NCI-H187 (cell line): Measurements from ENCODE around the gene CUX1.
"Not testable (repeated sequence)": the region's sequence is repeated elsewhere in the genome, so short reads cannot be mapped to it uniquely, and the experiment has no call there.

Experiments
- DNase-seq, 2 experiments: peaks; one replicate each; lab custom pipeline; 2025; lab: John Stamatoyannopoulos, UW

The CUX1 gene

GRCh38 chr7:102146122-102146521, 328.7 kb downstream of the CUX1 start:
- DNase-seq, result no peak

DNA sequence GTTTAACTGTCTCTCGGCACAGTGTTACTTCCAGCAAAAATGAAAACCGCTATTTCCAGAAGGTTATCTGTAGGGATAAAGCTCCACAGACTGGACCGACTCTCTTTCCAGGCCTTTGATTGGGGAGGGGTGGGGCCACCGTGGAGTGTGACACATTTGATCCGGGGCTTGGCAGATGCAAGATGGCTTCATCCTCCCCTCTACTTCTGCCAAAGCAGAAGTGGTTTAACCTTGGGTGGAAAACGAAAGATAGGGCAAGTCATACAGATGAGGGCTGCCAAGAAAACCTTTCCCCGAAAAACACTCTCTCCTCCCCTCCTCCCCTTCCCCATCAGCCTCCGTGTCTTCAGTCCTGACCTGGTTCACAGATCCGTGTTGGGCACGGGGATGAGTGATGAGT, 329.6 kb downstream of the CUX1 start:
- no peak for DNase-seq

GRCh38 chr7:102148799-102149198, 331.4 kb downstream of the CUX1 start:
- DNase-seq, result no peak

DNA sequence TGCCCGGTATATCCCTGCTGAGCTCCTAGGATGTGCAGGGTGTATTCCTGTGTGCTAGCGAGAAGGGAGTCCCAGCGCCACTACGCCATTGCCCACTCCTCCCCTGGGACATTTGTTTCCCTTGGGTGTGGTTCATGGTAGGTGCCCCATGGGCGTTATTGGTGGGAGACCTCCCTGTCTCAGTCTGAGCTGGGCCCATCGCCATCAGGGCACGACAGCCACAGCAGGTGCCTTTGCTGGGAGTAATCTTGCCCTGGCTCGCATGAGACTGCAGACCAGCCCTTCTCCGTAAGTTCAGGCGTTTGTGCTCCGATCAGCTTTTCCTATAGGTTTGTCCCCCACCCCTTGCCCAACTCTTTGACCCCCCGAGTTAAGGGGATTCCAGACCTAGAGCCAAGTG, 332.0 kb downstream of the CUX1 start:
- DNase-seq, result no peak

- no peak for DNase-seq
These were observed 332.8 kb downstream of the CUX1 start for GRCh38 chr7:102150266-102150665.

DNA sequence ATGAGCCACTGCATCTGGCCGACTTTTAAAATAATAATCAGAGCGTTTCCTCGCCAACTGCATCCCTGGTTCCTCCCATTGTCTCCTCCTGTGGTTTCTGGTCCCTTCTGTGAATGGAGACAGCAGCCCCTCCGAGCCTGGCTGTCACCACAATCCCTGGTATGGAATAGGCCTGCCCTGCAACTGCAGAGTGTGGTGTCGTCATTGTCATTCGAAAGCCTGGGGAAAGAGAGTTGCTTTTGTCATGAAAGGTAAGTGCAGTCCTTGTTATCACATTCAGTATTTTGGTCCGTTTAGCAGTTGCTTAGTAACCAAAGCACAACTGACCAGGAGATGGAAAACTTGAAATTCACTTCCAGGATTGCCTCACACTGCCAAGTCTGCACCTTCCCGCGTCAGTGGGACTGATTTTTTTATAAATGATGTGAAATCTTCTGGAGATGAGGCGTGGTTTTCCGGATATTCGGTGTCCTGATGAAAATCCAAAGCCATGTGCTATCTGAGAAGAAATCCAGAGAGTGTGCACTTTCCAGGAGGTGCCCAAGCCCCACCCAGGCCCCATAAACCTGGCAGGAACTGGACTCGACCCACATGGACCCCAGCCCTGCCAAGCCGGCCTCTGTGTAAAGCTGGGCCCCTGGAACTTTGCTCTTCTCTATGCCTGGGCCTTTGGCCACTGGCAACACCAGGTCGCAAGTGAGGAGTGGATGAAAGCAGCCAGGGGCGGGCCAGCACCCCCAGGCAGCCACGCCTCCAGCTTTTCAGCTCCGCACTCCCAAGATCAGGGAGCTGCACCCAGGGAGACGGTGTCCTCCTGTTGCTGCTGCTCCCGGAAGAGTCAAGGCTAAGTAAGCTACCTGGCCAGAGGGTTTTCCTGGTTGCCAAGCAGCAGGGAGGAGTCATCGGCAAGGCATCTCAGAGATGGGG, 335.5 kb downstream of the CUX1 start:
- DNase-seq, result no peak

DNA sequence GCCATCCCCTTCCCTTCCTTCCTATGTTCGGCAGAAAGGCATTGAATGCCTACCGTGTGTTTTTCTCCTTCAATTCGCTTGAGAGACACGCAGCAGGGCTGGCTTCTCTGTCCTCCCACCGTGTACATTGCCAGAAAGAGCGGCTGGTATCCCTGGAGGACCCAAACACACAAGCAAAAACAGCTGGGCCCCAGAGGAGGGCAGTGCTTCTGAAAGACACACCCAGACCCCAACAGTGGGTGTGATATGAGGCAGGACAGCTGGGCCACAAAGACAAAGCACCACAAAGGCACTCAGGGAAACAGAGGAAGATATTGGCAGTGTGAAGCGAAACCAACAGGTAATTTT, 336.1 kb downstream of the CUX1 start:
- no peak for DNase-seq

DNA sequence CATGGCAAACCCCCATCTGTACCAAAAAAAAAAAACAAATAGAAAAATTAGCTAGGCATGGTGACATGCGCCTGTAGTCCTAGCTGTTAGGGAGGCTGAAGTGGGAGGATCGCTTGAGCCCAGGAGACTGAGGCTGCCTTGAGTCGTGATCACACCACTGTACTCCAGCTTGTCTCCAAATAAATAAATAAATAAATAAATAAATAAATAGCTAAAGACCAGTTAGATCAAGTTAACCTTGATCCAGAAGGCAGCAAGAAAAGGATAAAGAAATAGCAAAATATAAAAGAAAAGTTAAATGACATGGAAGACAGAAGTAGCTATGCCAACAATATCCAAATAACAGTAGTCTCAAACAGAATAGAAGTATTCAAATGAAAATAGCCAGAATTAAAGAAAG, 337.0 kb downstream of the CUX1 start:
- DNase-seq, result no peak

GRCh38 chr7:102155821-102156441, 338.5 kb downstream of the CUX1 start:
- DNase-seq, result no peak

DNA sequence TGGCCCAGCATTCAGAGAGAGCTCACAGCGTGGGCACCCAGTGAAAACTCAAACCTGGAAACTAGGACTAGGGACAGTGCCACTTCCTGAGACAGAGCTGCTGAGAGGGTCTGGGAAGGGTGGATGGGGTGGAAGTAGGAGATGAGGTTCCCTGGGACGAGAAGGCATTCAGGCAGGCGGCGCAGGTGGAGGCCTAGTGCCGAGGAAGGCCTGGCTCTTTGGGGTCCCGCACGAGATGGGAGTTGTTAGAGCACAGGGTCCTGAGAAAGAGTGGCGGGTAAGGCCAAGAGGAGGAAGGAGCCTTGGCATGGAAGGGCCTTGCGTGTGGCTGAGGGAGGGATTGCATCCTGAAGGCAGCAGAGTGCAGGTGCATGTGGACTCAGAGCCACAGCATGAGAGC, 339.4 kb downstream of the CUX1 start:
- no peak for DNase-seq

GRCh38 chr7:102165136-102165535, 347.7 kb downstream of the CUX1 start:
- DNase-seq, result no peak

DNA sequence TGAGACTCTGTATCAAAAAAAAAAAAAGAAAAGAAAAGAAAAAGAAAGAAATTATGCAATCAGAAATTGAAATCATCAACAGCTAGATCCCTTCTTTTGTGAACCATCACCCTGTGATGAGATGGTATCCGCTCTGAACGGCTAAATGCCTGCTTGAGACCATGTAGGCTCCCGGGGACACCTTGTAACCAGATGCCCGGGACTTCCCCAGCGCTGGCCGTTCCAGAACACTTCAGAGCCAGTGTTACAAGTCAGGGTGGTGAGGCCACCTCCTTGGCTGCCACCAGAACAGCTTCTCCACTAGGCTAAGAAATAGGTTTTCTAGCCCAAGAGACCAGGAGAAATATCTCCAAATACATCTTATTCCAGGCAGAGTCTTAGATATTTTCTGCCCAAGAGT, 349.8 kb downstream of the CUX1 start:
- no peak for DNase-seq

GRCh38 chr7:102169651-102170392, 352.4 kb downstream of the CUX1 start:
- no peak for DNase-seq

DNA sequence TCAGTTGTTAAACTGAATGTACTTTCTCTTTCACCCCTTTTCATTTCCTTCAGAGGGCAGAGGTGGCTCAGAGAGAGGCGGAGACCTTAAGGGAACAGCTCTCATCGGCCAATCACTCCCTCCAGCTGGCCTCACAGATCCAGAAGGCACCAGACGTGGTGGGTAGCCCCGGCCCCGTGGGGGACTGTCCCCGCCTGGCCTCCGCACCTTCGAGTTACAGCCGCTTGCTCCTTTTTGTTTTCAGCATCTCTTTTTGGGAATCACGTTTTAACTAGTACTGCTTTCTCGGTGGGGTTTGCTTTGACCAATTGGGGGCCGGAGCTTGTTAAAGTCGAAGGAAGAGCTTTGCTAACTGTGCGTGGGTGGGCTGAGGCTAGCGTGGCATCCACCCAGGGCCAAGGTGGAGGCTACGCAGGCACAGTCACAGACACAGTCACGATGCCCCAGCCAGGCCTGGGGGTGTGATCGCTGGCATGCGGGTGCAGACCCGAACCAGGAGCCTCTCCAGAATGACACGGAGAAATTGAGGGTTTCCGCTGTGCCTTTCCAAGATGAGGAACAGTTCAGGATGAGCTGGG, 353.1 kb downstream of the CUX1 start:
- no peak for DNase-seq

DNA sequence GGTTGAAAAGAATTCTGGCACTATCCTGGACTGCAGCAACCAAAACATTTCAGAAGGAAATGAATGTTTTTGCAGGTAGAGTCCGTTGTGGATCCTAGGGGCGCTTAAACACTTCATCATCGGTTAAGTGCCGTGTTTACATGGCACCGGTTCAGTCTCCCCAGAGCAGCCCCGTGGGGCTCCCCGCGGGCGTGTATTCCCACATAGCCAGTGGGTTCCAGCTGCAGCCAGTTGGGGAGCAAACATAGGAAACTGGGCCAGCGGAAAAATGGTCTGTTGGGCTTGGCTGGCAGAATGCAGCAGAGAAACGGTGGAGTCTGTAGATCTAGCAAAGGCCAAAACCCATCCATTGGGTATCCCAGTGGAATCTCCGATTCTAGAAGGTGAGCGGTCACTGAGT, 356.2 kb downstream of the CUX1 start:
- DNase-seq, result no peak

GRCh38 chr7:102175423-102176170, 358.2 kb downstream of the CUX1 start:
- DNase-seq, result no peak

DNA sequence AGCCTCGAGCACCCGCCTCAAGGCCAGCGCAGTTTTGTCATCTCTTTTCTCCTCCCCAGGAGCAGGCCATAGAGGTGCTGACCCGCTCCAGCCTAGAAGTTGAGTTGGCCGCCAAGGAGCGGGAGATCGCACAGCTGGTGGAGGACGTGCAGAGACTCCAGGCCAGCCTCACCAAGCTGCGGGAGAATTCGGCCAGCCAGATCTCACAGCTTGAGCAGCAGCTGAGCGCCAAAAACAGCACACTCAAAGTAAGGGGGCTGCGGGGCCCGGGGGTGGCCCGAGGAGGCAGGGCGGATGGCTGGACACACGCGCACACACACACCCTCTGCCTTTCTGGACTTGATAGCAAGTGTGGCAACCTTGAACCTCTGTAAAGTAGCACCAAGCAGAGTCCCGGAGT, 361.0 kb downstream of the CUX1 start:
- DNase-seq, result no peak

- no peak for DNase-seq
These were observed 363.3 kb downstream of the CUX1 start for GRCh38 chr7:102180727-102181126.

- DNase-seq, result no peak
These were observed 364.1 kb downstream of the CUX1 start for GRCh38 chr7:102181517-102181916.

GRCh38 chr7:102182016-102182415, 364.6 kb downstream of the CUX1 start:
- DNase-seq, result no peak

GRCh38 chr7:102183848-102184247, 366.4 kb downstream of the CUX1 start:
- not testable (repeated sequence) for DNase-seq

DNA sequence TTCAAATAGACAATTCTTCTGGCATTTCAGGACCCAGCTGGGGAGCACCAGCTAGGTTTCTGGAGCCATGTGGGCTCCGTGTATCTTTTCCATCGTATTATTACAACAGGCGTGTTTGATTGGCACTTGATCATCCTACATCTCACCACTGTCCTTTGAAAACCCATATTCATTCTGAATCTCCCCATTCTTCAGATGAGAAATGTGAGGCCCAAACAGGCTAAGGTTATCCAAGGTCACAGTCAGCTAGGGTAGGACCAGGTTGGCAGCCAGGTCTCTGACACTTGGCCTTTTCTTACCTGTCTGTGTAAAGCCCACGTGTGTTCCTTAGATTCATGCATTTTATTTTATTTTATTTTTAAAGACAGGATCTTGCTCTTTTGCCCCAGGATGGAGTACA, 366.9 kb downstream of the CUX1 start:
- no peak for DNase-seq
